ENCODE data around the gene PATJ.

DNA sequence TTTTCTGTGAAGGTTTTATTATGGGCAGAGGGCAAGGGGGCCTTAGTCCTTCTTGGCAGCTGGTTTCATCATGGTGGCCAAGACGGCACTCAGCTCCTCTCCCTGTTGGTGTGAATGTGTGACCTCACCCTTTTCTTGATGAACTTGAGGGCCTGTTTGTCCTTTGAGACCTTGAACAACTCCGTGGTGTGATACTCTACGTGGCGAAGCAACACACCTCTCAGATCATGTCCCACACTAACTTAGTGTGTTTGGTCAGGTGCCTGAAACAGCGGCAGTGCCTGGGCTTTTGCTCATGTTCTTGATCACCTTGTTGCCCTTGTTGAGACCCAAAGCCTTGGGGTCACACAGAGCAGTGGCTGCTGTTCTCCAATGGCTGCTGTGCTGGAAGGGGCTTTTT is 465.8 kb downstream of the PATJ start:
- TF ChIP-seq EZH2 (IDR thresholded peaks at IDR 0.05; ENCODE audit: low read length, unreplicated experiment): no peak
- TF ChIP-seq, protein P1, sequence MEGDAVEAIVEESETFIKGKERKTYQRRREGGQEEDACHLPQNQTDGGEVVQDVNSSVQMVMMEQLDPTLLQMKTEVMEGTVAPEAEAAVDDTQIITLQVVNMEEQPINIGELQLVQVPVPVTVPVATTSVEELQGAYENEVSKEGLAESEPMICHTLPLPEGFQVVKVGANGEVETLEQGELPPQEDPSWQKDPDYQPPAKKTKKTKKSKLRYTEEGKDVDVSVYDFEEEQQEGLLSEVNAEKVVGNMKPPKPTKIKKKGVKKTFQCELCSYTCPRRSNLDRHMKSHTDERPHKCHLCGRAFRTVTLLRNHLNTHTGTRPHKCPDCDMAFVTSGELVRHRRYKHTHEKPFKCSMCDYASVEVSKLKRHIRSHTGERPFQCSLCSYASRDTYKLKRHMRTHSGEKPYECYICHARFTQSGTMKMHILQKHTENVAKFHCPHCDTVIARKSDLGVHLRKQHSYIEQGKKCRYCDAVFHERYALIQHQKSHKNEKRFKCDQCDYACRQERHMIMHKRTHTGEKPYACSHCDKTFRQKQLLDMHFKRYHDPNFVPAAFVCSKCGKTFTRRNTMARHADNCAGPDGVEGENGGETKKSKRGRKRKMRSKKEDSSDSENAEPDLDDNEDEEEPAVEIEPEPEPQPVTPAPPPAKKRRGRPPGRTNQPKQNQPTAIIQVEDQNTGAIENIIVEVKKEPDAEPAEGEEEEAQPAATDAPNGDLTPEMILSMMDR (conservative IDR thresholded peaks at IDR 0.05; ENCODE audit: low read depth, low read length): no peak
- no peak for TF ChIP-seq EZH2phosphoT487 (IDR thresholded peaks at IDR 0.05; ENCODE audit: borderline replicate concordance, low read length)
